Activated CD8-positive, alpha-beta T cell treated with anti-CD3 and anti-CD28 coated beads for 36 hours (primary cell): ENCODE measurements around the gene ZNF75A. TPM values are rescaled to one million over a fixed set of nuclear protein-coding genes. Genes with fewer than 3 reads are reported as not detected.

Experiments used
- ATAC-seq: fragments of 200-7000 bp; cut with Tn5 transposase; one replicate; pipeline ENCODE4 v1.10.0; 2021; ENCODE audit warnings: mild to moderate bottlenecking, moderate library complexity
- CTCF ChIA-PET: fragments of 350-600 bp; sonication (Branson Sonifier 250); formaldehyde crosslinking; loops from one replicate; lab custom pipeline; 2021; ENCODE audit warnings: antibody characterized with exemption; lab: Charles Lee
- POLR2A ChIA-PET: fragments of 350-600 bp; sonication (Branson Sonifier 250); formaldehyde crosslinking; loops from one replicate; lab custom pipeline; 2021; ENCODE audit warnings: antibody characterized with exemption; lab: Charles Lee
- DNase-seq: peaks from one replicate; pipeline ENCODE4 v3.0.0-alpha.2; 2020
- H3K27ac Mint-ChIP-seq: one replicate; pipeline ENCODE4 v1.8.0; 2021; ENCODE audit warnings: mild to moderate bottlenecking, mixed read lengths
- H3K27me3 Mint-ChIP-seq: one replicate; pipeline ENCODE4 v1.8.0; 2021; ENCODE audit warnings: mixed read lengths
- H3K36me3 Mint-ChIP-seq: one replicate; pipeline ENCODE4 v1.8.0; 2021; ENCODE audit warnings: low read depth, mixed read lengths
- H3K4me1 Mint-ChIP-seq: one replicate; pipeline ENCODE4 v1.8.0; 2021; ENCODE audit warnings: low read depth, mixed read lengths
- H3K4me3 Mint-ChIP-seq: one replicate; pipeline ENCODE4 v1.8.0; 2021; ENCODE audit warnings: mild to moderate bottlenecking, moderate library complexity, mixed read lengths
- H3K9me3 Mint-ChIP-seq: one replicate; pipeline ENCODE4 v1.8.0; 2021; ENCODE audit warnings: mixed read lengths
- CTCF ChIP-seq: fragments of 200-600 bp; IDR thresholded peaks from one replicate; pipeline ENCODE4 v1.8.0; 2022; ENCODE audit warnings: antibody characterized with exemption, mild to moderate bottlenecking
- intact Hi-C: fragments of 100-400 bp; cut with micrococcal nuclease; formaldehyde crosslinking; loops from one replicate; pipeline ENCODE4 v1.10.0; 2022
- total RNA-seq, 2 experiments: library from RNA; stranded (reverse); gene quantifications; one replicate each; pipeline ENCODE4 v1.2.3, GENCODE V29; 2021

The ZNF75A gene
- total RNA-seq = 10 to 100 TPM; 21.2 to 21.7 TPM

- Mint-ChIP-seq H3K27me3 (no peaks in the 10 kb centered on the region), H3K4me3 (peak within 1 kb of the TSS; percentile 83), H3K27ac (peak within 1 kb of the TSS; percentile 90), H3K4me1 (peaks cover 23% of the 10 kb centered on the region), H3K9me3 (peaks cover 43% of the 10 kb centered on the region), H3K36me3 (peaks cover 81% of the 10 kb centered on the region)
- ATAC-seq (peak; percentile 97), DNase-seq (peak; percentile 87)
- ChIA-PET CTCF (interaction anchor here (0.9 to 1.6 kb wide), 4 partner anchors 38 to 127 kb away, joined by 3 to 9 read pairs (median 4); partner anchors contain the start of gene ZNF174), POLR2A (interaction anchor here (0.7 to 2.8 kb wide), 19 partner anchors 9 to 225 kb away, joined by 3 to 24 read pairs (median 4); partner anchors contain the start of genes NAA60, ZNF174, ZNF200 and ZNF263)
- TF ChIP-seq CTCF = peak; percentile 19
- intact Hi-C loops = no loop called here
Observed at GRCh38 chr16:3305109-3306068, at the start of gene ZNF75A, which contains the start of gene TIGD7. TSS of gene ZNF75A (plus strand) at chr16:3305497. CDS start at chr16:3308429, 2,932 bp downstream. TSS of gene TIGD7 (minus strand) at chr16:3305430. CDS start at chr16:3300614, 4,816 bp downstream.

GRCh38 chr16:3256146-3256865 is 49.0 kb upstream of the ZNF75A start, which contains the start of gene MEFV:
TSS of gene MEFV (minus strand) at chr16:3256633. CDS start at chr16:3256587, 46 bp downstream.
- no peak for DNase-seq
- no peak within 1 kb of the TSS for H3K4me3 Mint-ChIP-seq
- ChIA-PET CTCF (interaction anchor here (0.9 to 1.3 kb wide), 2 partner anchors 11 to 127 kb away, joined by 3 read pairs; no protein-coding TSS in a partner anchor), POLR2A (no interaction called here)
- no peak for ATAC-seq
- no peak for TF ChIP-seq CTCF
- H3K27me3 Mint-ChIP-seq = no peaks in the 10 kb centered on the region
- H3K36me3 Mint-ChIP-seq = no peaks in the 10 kb centered on the region
- H3K4me1 Mint-ChIP-seq = no peaks in the 10 kb centered on the region
- intact Hi-C loops = no loop called here
- H3K9me3 Mint-ChIP-seq = no peaks in the 10 kb centered on the region
- no peak within 1 kb of the TSS for H3K27ac Mint-ChIP-seq

- ATAC-seq (no peak), DNase-seq (no peak)
- intact Hi-C loops = no loop called here
- Mint-ChIP-seq H3K4me1 (peaks cover 3% of the 10 kb centered on the region), H3K27ac (no peak overlapping the region), H3K27me3 (no peaks in the 10 kb centered on the region), H3K9me3 (no peaks in the 10 kb centered on the region), H3K36me3 (no peaks in the 10 kb centered on the region), H3K4me3 (no peak overlapping the region)
- ChIA-PET POLR2A (interaction anchor here (0.6 to 1.7 kb wide), 2 partner anchors 33 to 188 kb away, joined by 3 to 9 read pairs; no protein-coding TSS in a partner anchor), CTCF (interaction anchor here (2.4 kb wide), 1 partner anchor 10 kb away, joined by 6 read pairs; no protein-coding TSS in a partner anchor)
- TF ChIP-seq CTCF = no peak
Observed at GRCh38 chr16:3256866-3257465, 48.3 kb upstream of the ZNF75A start.

GRCh38 chr16:3259836-3260235 is 45.5 kb upstream of the ZNF75A start:
- intact Hi-C loops = no loop called here
- ATAC-seq (no peak), DNase-seq (no peak)
- Mint-ChIP-seq H3K27me3 (no peaks in the 10 kb centered on the region), H3K9me3 (no peaks in the 10 kb centered on the region), H3K27ac (no peak overlapping the region), H3K4me3 (no peak overlapping the region), H3K4me1 (peaks cover 20% of the 10 kb centered on the region), H3K36me3 (no peaks in the 10 kb centered on the region)
- POLR2A ChIA-PET = no interaction called here
- CTCF ChIA-PET = no interaction called here
- no peak for TF ChIP-seq CTCF
